GM19099 (cell line): ENCODE measurements around the gene ADGRA1.

Experiments
- POLR2A ChIP-seq: IDR thresholded peaks from 3 replicates; pipeline ENCODE4 v1.6.1; 2011; ENCODE audit warnings: low read depth; ENCODE audit not compliant: insufficient read length; ENCODE audit errors: extremely low read depth

ADGRA1 gene

GRCh38 chr10:133157662-133158436 is 70.1 kb downstream of the ADGRA1 start:
- no peak for TF ChIP-seq POLR2A

DNA sequence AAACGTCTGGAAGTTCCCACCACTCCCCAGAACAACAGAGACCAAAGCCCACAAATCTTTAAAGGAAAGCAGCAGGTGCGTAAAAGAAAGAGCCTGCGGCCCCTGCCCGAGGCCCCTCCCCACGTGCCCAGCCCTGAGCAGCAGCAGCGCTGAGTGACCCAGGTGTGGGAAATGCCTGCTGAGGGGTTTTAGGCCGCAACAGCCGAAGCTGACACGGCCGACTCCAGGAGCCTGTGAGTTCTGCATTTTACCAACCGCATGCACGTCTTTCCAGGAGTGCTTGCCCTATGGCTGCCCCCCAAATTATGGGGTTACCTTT is 70.7 kb downstream of the ADGRA1 start:
- no peak for TF ChIP-seq POLR2A

- no peak for TF ChIP-seq POLR2A
Observed at GRCh38 chr10:133158756-133159610, 71.3 kb downstream of the ADGRA1 start.

GRCh38 chr10:133159611-133159949 is 71.9 kb downstream of the ADGRA1 start:
- TF ChIP-seq POLR2A: no peak

DNA sequence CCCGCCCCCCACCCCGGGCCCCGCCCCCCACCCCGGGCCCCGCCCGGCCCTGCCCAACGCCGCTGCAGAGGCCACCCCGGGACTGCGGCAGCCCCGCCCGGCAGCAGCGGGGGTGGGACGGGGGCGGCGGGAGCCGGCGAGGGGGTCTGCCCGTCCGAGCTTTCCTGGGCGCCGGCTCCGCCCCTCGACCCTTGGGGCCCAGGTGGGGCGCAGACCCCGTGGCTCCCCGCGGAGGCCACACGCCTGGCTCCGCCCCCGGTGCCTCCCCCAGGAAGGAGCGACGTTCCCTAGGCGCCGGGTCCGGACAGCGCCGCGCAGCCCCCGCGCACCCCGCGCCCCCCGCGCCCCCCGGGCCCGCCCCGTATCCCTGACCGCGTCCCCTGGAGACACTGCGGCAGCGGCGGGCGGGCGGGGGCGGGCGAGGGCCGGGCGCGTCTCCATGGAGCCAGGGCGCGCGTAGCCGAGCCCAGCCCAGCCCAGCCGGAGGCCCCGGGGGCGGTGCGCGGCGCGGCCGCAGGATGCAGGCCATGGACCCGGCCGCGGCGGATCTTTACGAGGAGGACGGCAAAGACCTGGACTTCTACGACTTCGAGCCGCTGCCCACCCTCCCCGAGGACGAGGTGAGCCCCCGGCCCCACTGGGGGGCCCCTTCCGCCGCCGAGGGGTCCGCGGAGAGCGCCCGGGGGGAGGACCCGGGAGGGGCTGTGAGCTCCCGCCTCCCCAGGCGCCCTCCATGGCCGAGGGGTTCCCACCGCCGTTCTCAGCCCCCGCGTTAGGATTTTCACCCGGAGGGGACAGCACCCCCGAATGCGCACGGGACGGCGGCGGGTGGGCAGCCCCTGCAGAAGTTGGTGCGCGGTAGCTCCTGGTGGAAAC is 72.5 kb downstream of the ADGRA1 start, which contains the start of gene KNDC1:
Gene KNDC1, plus strand, starts transcription at position 270 of the 876 bp plus-strand sequence. Its CDS starts 249 bp downstream, at position 519.
- TF ChIP-seq POLR2A: no peak

DNA sequence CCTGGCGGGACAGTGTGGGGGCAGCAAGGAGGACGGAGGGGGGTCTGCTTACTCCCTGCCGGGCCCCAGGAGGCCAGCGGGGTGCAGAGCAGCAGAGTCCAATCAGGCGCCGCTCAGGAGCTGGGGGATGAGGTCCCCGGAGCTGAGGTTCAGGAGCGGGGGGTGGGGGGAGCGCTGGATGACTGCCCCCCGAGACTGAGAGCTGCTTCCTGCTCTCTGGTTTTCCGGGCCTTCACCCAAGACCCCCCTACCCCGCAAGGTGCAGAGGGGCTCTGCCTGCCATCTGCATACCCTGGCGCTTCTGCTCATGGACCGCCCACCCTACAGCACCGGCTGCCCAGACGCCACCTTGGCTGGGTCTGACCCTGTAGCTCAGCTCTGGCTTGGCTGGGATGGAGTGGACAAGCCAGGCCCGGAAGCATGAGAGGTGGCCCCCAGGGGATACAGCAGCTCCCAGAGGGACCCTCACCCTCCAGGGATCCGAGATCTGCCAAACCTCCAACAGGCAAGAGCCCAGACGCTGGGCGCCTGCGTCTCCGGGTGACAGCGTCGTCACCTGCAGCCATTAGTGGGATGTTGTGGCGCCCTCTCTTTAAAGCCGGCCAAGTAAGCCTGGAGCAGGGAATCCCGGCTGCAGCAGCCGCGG is 73.2 kb downstream of the ADGRA1 start:
- TF ChIP-seq POLR2A: no peak

- TF ChIP-seq POLR2A: no peak
Observed at GRCh38 chr10:133161486-133162109, 73.9 kb downstream of the ADGRA1 start.

DNA sequence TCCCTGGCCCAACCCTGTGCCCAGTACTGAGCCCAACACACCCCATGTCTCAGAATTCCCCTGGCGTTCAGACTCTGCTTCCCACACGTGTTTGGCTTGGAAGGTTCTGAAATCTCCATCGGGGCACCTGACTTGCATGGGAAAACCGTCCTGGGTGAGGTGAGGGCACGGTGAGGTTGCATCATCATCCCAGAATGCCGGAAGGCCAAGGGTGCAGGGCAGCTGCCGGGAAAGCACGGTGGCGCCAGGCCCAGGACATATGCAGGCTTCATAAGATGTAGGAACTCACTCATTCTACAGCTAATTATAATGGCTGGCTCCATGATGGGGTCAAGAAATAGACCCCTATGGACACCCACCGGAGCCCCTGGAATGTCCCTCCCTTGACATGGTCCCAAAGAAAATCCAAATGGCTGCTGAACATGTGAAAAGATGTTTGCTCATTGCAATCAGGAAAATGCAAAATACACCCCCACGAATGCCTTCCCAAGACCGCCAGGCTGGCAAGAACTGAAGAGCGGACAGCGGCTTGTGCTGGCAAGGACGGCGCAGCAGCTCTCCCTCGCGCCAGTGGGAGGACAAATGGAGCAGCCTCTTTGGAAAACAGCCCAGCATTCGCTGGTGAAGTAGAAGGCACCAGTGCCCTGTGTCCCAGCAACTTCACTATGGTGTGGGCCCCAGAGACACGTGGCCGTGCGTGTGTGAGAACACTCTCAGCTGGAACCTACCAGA is 74.6 kb downstream of the ADGRA1 start:
- TF ChIP-seq POLR2A: no peak

DNA sequence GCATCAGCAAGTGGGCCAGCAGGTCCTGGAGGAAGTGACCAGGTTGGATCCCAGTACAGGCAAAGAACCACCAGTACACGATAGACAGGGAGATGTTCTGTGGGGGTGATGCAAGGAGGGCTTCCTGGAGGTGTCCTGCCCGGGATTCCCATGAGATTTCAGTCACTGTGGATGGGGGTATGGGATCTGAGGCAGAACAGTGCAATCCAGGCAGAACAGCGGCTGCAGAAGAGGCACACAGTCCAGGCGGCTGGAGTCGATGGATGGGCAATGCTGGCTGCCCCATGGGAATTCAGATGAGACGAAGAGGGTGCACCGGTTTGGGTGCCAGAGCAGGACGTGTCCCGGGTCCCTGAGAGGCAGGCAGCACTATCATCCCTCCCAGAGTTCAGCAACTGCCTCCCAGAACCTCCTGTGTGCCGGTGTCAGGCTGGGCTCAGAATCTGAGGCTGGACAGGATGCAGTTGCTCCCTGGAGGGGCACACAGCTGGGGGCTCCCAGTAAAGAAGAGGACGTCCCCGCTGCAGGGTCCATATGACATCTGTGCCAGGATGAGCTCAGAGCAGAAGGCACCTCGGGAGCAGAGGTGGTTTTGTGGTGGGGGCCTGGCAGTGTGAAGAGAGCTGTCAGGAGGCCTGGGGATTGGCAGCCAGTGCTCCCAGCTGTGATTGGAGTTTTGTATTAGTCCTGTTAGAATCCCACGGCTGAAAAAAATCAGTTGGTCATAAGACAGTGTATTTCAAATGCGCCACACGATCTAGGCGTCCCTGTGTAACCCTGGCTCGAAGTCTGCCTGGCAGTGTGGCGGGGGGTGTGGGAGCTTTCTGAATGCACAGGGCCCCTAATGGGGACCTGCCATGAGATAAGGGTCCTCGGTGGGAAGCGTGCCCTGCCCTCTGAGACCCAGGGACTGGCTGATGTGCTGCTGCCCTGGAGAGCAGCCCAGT is 75.5 kb downstream of the ADGRA1 start:
- TF ChIP-seq POLR2A: no peak

DNA sequence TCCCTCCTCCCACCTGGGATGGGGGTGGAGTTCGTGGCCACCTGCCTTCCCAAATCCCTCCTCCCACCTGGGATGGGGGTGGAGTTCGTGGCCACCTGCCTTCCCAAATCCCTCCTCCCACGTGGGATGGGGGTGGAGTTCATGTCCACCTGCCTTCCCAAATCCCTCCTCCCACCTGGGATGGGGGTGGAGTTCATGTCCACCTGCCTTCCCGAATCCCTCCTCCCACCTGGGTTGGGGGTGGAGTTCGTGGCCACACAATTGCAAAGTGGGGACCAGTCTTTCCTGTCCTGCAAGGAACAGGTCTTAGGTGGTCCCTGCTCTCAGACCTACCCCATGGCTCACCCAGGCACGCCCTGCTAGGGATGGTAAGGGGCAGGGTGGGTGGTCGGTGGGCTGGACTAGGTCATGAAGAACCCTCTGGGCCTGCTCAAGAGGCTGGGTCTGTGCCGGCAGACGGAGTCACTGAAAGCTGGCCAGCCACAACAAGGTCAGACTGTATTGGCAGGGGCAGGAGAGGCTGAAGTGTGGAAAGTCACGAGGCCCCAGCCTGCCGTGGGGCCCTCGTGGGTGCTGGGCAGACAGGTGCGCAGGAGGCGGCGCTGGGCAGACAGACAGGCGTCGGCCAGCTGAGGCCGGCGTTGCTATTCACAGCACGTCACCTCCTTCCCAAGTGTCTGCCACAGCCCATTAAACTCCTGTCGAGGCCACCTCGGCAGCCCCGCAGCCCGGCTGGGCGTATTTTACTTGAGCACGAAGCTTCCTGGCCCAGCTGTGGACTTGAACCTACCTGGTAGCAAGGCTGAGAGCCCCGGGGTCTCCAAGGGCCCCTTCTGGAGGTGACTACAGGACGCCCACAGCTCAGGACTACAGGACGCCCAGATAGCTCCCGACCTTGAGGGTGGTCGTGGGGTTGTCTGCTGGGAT is 76.4 kb downstream of the ADGRA1 start:
- no peak for TF ChIP-seq POLR2A

- TF ChIP-seq POLR2A: no peak
Observed at GRCh38 chr10:133164816-133165555, 77.3 kb downstream of the ADGRA1 start.
